ENCODE data around the gene MBOAT7.
"Not testable (repeated sequence)": the region's sequence is repeated elsewhere in the genome, so short reads cannot be mapped to it uniquely, and the experiment has no call there.

The MBOAT7 gene

GRCh38 chr19:54180691-54181091 lies 8.7 kb downstream of the MBOAT7 start:
- H3K4me1 ChIP-seq (ENCODE audit: insufficient read depth, low read length), result no peaks in the 10 kb centered on the region
- H3K36me3 ChIP-seq (ENCODE audit: insufficient read depth, low read depth, low read length), result peaks cover 40% of the 10 kb centered on the region
- no peaks in the 10 kb centered on the region for H3K9me3 ChIP-seq (ENCODE audit: insufficient read depth, low read depth, low read length)
- H3K27me3 ChIP-seq (ENCODE audit: insufficient read depth, low read length), result no peaks in the 10 kb centered on the region
- no peak overlapping the region for H3K9ac ChIP-seq (ENCODE audit: low read depth, low read length)
- no peak overlapping the region for H3K4me3 ChIP-seq (ENCODE audit: low read length)
- no peak overlapping the region for H3K27ac ChIP-seq (ENCODE audit: low read length)

GRCh38 chr19:54179921-54180461 lies 9.4 kb downstream of the MBOAT7 start:
- Histone ChIP-seq H3K4me3 (ENCODE audit: low read length) (no peak overlapping the region), H3K9ac (ENCODE audit: low read depth, low read length) (no peak overlapping the region), H3K9me3 (ENCODE audit: insufficient read depth, low read depth, low read length) (no peaks in the 10 kb centered on the region), H3K27me3 (ENCODE audit: insufficient read depth, low read length) (no peaks in the 10 kb centered on the region), H3K36me3 (ENCODE audit: insufficient read depth, low read depth, low read length) (peaks cover 35% of the 10 kb centered on the region), H3K27ac (ENCODE audit: low read length) (no peak overlapping the region), H3K4me1 (ENCODE audit: insufficient read depth, low read length) (no peaks in the 10 kb centered on the region)

- Histone ChIP-seq H3K36me3 (ENCODE audit: insufficient read depth, low read depth, low read length) (peaks cover 35% of the 10 kb centered on the region), H3K4me3 (ENCODE audit: low read length) (no peak overlapping the region), H3K27ac (ENCODE audit: low read length) (no peak overlapping the region), H3K9me3 (ENCODE audit: insufficient read depth, low read depth, low read length) (no peaks in the 10 kb centered on the region), H3K27me3 (ENCODE audit: insufficient read depth, low read length) (no peaks in the 10 kb centered on the region), H3K9ac (ENCODE audit: low read depth, low read length) (no peak overlapping the region), H3K4me1 (ENCODE audit: insufficient read depth, low read length) (no peaks in the 10 kb centered on the region)
These were observed 10.0 kb downstream of the MBOAT7 start for GRCh38 chr19:54179262-54179852.

- Histone ChIP-seq H3K9me3 (ENCODE audit: insufficient read depth, low read depth, low read length) (no peaks in the 10 kb centered on the region), H3K9ac (ENCODE audit: low read depth, low read length) (no peak overlapping the region), H3K4me1 (ENCODE audit: insufficient read depth, low read length) (no peaks in the 10 kb centered on the region), H3K36me3 (ENCODE audit: insufficient read depth, low read depth, low read length) (peaks cover 35% of the 10 kb centered on the region), H3K4me3 (ENCODE audit: low read length) (no peak overlapping the region), H3K27ac (ENCODE audit: low read length) (no peak overlapping the region), H3K27me3 (ENCODE audit: insufficient read depth, low read length) (no peaks in the 10 kb centered on the region)
These were observed 10.7 kb downstream of the MBOAT7 start for GRCh38 chr19:54178581-54179261.

GRCh38 chr19:54173951-54174834 lies 15.2 kb downstream of the MBOAT7 start:
- Histone ChIP-seq H3K4me3 (ENCODE audit: low read length) (no peak overlapping the region), H3K9me3 (ENCODE audit: insufficient read depth, low read depth, low read length) (no peaks in the 10 kb centered on the region), H3K9ac (ENCODE audit: low read depth, low read length) (no peak overlapping the region), H3K36me3 (ENCODE audit: insufficient read depth, low read depth, low read length) (peaks cover 16% of the 10 kb centered on the region), H3K27me3 (ENCODE audit: insufficient read depth, low read length) (no peaks in the 10 kb centered on the region), H3K4me1 (ENCODE audit: insufficient read depth, low read length) (peaks cover 3% of the 10 kb centered on the region; the same call in 1 of the 2 replicates), H3K27ac (ENCODE audit: low read length) (no peak overlapping the region)

- Histone ChIP-seq H3K27me3 (ENCODE audit: insufficient read depth, low read length) (no peaks in the 10 kb centered on the region), H3K36me3 (ENCODE audit: insufficient read depth, low read depth, low read length) (peaks cover 10% of the 10 kb centered on the region), H3K4me3 (ENCODE audit: low read length) (peak overlapping the region; percentile 63; the same call in 1 of the 2 replicates), H3K4me1 (ENCODE audit: insufficient read depth, low read length) (peaks cover 3% of the 10 kb centered on the region; the same call in 1 of the 2 replicates), H3K9me3 (ENCODE audit: insufficient read depth, low read depth, low read length) (no peaks in the 10 kb centered on the region), H3K27ac (ENCODE audit: low read length) (no peak overlapping the region), H3K9ac (ENCODE audit: low read depth, low read length) (no peak overlapping the region)
These were observed 16.1 kb downstream of the MBOAT7 start for GRCh38 chr19:54173359-54173699.

GRCh38 chr19:54172471-54173358 lies 16.7 kb downstream of the MBOAT7 start, which contains the start of gene TMC4:
Gene TMC4, minus strand, starts transcription at chr19:54173160. Its CDS starts 43 bp downstream, at chr19:54173117.
- Histone ChIP-seq H3K4me3 (ENCODE audit: low read length) (peak within 1 kb of the TSS; percentile 63), H3K27me3 (ENCODE audit: insufficient read depth, low read length) (no peaks in the 10 kb centered on the region), H3K36me3 (ENCODE audit: insufficient read depth, low read depth, low read length) (peaks cover 7% of the 10 kb centered on the region), H3K9me3 (ENCODE audit: insufficient read depth, low read depth, low read length) (no peaks in the 10 kb centered on the region), H3K27ac (ENCODE audit: low read length) (peak within 1 kb of the TSS; percentile 32), H3K4me1 (ENCODE audit: insufficient read depth, low read length) (peaks cover 3% of the 10 kb centered on the region; the same call in 1 of the 2 replicates), H3K9ac (ENCODE audit: low read depth, low read length) (peak within 1 kb of the TSS; percentile 52; the same call in 1 of the 2 replicates)

- not testable (repeated sequence) for H3K4me1 ChIP-seq (ENCODE audit: insufficient read depth, low read length); H3K9ac ChIP-seq (ENCODE audit: low read depth, low read length); H3K4me3 ChIP-seq (ENCODE audit: low read length); H3K27me3 ChIP-seq (ENCODE audit: insufficient read depth, low read length); H3K9me3 ChIP-seq (ENCODE audit: insufficient read depth, low read depth, low read length); H3K27ac ChIP-seq (ENCODE audit: low read length); H3K36me3 ChIP-seq (ENCODE audit: insufficient read depth, low read depth, low read length)
These were observed 17.5 kb downstream of the MBOAT7 start for GRCh38 chr19:54171736-54172431.

- Histone ChIP-seq H3K4me1 (ENCODE audit: insufficient read depth, low read length) (peaks cover 3% of the 10 kb centered on the region; the same call in 1 of the 2 replicates), H3K9me3 (ENCODE audit: insufficient read depth, low read depth, low read length) (no peaks in the 10 kb centered on the region), H3K4me3 (ENCODE audit: low read length) (no peak overlapping the region), H3K36me3 (ENCODE audit: insufficient read depth, low read depth, low read length) (no peaks in the 10 kb centered on the region), H3K9ac (ENCODE audit: low read depth, low read length) (no peak overlapping the region), H3K27ac (ENCODE audit: low read length) (no peak overlapping the region), H3K27me3 (ENCODE audit: insufficient read depth, low read length) (no peaks in the 10 kb centered on the region)
These were observed 20.1 kb downstream of the MBOAT7 start for GRCh38 chr19:54169149-54169740.

GRCh38 chr19:54168174-54168917 lies 21.0 kb downstream of the MBOAT7 start:
- no peak overlapping the region for H3K4me3 ChIP-seq (ENCODE audit: low read length)
- peaks cover under 1% of the 10 kb centered on the region; the same call in 1 of the 2 replicates for H3K4me1 ChIP-seq (ENCODE audit: insufficient read depth, low read length)
- no peak overlapping the region for H3K27ac ChIP-seq (ENCODE audit: low read length)
- peaks cover 4% of the 10 kb centered on the region; the same call in 1 of the 2 replicates for H3K27me3 ChIP-seq (ENCODE audit: insufficient read depth, low read length)
- H3K9ac ChIP-seq (ENCODE audit: low read depth, low read length), result no peak overlapping the region
- H3K9me3 ChIP-seq (ENCODE audit: insufficient read depth, low read depth, low read length), result no peaks in the 10 kb centered on the region
- H3K36me3 ChIP-seq (ENCODE audit: insufficient read depth, low read depth, low read length), result no peaks in the 10 kb centered on the region

Data from iPS-20b (cell line).